ENCODE results near the gene ENPEP.

- TF ChIP-seq, protein P1, sequence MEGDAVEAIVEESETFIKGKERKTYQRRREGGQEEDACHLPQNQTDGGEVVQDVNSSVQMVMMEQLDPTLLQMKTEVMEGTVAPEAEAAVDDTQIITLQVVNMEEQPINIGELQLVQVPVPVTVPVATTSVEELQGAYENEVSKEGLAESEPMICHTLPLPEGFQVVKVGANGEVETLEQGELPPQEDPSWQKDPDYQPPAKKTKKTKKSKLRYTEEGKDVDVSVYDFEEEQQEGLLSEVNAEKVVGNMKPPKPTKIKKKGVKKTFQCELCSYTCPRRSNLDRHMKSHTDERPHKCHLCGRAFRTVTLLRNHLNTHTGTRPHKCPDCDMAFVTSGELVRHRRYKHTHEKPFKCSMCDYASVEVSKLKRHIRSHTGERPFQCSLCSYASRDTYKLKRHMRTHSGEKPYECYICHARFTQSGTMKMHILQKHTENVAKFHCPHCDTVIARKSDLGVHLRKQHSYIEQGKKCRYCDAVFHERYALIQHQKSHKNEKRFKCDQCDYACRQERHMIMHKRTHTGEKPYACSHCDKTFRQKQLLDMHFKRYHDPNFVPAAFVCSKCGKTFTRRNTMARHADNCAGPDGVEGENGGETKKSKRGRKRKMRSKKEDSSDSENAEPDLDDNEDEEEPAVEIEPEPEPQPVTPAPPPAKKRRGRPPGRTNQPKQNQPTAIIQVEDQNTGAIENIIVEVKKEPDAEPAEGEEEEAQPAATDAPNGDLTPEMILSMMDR (IDR thresholded peaks at IDR 0.05; ENCODE audit: insufficient read depth, low read length, poor library complexity, severe bottlenecking), result no peak
- TF ChIP-seq EZH2phosphoT487 (conservative IDR thresholded peaks at IDR 0.05; ENCODE audit: low read length), result no peak
These were observed 10.3 kb downstream of the ENPEP start for GRCh38 chr4:110486256-110486655.

Data from SU-DHL-6 (cell line).